HL-60 (cell line): ENCODE measurements around the gene NMRK1.

Source experiments
- CTCF ChIP-seq: IDR thresholded peaks from one replicate; pipeline ENCODE4 v1.5.1; 2011; ENCODE audit warnings: low read length, control low read depth, inconsistent platforms; ENCODE audit not compliant: insufficient read depth
- SPI1 ChIP-seq: IDR thresholded peaks from 2 replicates; pipeline ENCODE4 v1.6.1; 2012; ENCODE audit warnings: low read depth, mild to moderate bottlenecking, borderline replicate concordance

GRCh38 chr9:75106857-75107256, 18.9 kb upstream of the NMRK1 start:
- TF ChIP-seq CTCF (no peak), SPI1 (no peak)
